Right hindlimb (tissue), 1 donor: ENCODE results near the gene GRM5.

Experiments used
- DNase-seq: peaks from one replicate; pipeline ENCODE4 v3.0.0-alpha.2; 2018

The GRM5 gene

DNA sequence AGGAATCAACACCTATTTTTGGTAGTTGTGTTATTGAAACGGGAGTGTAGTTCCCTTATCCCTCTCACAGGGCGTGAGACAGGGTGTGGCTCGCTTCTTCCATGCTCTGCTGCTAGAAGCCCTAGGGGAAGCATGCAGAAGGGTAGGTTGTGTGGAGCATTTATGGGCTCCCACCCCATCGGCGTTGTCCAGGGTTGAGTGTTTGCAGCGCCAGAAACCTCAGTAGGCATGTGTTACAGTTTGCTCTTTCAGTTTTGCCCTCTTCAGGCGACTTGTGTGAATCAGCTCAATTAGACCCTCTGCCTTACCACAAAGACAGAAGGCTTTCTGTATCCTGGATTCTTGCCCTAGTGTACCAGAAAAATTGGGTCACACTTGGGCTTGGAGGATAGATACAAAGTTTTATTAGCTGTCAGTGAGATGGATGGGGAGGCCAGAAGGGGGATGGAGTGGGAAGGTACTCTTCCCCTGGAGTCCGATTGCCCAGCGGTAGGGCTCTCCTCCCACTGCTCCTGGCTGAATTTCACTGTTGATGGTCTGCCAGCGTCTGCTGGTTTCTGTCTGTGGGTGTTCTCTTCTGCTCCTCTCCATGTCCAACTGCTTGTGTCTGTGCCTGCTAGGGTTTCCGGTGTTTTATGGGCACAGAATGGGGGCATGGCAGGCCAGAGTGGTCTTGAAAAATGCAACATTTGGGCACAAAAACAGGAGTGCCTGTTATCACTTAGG, 369.9 kb downstream of the GRM5 start:
- DNase-seq, result no peak

DNA sequence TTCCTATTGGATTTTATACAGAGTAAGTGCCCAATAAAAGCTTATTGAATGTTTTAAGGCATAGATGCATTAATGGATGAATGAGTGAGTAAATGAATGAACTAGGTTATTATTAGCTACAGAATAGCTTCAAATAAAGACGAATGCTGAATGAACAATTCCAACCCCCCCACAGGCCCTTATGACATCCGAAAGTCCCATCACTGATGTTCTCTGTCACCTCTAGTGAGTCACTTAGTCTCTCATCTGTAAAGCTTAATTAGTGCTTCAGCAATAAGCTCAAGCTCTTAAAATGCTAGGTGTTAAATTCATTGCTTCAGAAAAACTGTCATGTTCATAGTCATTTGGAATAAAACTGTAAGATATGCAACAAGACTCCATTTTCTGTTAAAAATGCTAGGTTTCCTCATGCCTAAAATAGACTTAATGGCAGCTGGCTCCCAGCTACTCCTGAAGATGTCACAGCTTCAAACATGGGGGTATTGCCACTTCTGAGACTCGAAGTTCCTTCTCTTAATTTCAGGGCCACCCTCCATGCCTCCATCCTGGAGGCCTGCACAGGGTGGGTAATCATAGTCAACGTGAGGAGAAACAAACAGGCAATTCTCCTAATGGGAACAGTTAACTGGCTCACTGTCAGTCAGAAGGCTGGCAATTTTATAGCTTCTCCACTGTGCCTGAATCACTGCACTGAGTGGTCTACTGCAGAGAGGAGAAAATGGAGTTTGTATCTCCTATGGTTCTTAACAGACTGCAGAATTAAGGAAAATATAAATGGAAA, 373.3 kb downstream of the GRM5 start:
- no peak for DNase-seq

DNA sequence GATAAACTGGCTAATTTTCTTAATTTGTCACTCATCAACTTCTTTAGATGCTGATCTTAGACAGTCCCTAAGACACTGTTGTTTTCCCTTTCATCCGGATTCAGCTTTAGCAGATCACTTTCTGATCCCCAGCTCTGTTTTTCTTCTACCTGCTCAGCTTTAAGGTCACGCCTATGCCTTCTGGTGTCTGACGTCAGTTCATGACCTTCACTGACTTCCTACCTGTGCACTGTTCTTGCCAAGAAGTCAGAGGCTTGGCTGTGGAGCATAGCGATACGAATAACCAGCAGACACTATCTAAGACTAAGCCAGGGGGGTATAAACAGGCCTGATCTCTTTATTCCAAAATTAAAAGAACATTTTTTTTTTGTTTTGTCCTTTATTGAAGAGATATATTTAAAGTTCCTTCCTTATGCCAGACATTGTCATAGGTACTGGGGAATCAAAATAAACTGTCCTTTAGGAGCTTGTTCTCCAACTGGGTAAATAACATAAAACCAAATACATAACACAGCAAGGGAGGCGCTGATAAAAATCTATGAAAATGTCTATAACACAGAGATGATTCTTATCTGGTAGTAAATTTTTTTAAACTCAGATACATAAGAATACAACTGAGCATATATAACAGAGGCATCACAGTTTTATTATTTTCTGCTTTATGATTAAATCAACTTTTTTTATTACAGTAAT, 376.1 kb downstream of the GRM5 start:
- no peak for DNase-seq

DNA sequence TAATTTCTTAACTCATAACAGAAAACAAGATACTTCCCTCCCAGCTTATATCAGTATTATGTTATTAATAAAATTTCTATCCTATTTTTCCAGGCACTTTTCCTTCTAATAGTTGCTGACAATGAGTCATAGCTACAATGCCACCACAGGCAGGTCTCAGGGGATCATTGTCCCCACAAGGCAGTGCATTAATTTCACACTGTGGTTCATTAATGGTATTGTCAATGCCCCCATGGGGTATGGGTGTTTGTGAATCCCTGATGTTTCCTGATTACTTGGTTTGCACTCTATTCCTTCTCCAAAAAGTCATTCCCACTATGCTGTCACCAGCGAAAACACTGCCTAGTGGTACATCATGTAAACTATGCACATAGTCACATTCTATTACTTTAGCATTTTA, 382.8 kb downstream of the GRM5 start:
- DNase-seq, result no peak

DNA sequence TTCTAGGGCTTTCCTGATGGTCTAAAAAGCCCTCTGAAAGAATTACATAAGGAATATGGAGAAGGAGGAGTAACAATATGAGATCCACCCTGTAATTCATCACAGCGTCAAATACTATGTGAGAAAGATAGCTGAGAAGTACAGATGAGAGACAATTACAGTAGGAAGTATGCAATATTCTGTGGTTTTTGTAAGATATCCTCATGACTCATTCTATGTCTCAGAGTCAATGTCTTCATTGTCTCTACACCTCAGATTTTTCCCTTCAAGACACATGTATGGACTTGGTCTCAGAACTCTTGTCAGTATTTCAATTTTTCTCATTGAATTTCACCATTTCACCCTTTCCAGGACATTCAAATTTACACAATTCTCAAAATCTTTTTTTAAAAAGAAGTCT, 385.0 kb downstream of the GRM5 start:
- DNase-seq, result no peak

DNA sequence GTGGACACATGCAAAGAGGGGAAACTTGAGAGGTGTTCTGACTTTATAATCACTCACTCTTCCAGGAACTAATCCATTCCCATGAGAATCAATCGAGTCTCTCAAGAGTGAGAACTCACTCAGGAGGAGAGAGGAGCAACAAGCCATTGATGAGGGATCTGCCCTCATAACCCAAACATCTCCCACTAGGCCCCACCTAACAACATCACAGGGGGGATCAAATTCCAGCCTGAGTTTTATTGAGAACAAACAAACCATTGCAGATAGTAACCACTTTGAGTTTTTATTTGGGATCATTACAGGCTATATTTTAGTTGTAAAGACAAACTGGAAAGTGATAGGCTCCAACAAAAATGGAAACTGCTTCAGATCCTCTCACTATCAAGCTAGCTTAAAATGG, 399.4 kb downstream of the GRM5 start:
- DNase-seq, result no peak

DNA sequence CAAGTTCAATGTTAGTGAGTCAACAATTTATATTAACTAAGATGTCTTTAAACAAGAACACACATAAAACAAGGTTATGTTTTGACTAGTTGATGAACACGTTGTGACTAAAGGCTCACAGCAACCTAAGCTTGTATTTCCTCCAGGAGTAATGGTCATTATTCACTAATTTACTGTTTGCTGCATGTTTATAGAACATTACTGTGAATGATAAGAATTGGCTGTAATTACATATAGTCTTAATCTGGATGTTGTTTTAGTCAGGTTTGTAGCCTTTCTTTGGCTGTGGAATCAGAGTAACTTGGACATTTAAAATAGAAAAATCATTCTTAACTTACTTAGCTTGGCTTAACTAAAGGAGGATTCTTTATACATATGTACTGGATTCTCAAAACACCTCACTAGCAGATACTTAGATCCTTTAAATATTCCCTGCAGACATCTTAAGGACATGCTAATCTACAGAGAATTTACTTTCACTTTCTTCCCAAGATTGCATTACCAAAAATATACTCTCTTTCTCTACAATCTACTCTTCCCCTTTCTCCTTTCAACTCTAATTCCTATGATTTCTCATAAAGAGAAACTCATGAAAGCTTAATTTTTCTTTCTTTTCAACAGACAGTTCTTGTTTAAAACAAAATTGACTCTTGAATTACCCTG, 408.6 kb downstream of the GRM5 start:
- no peak for DNase-seq

DNA sequence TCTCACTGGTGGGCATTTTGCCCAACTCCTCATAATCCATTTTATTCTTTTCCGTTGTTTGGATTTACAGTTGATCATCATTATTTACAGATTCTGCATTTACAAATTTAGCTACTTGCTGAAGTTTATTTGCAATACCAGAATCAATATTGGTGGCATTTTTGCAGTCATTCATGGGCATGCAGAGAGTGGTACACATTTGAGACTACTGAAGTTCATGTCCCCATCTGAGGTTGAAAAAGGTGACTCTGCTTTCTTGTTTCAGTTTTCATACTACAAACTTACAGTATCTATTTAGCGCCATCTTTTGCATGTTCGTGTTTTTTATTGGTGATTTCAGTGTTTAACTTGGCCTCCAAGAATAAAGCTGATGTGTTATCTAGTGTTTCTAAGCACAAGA, 409.5 kb downstream of the GRM5 start:
- no peak for DNase-seq

DNA sequence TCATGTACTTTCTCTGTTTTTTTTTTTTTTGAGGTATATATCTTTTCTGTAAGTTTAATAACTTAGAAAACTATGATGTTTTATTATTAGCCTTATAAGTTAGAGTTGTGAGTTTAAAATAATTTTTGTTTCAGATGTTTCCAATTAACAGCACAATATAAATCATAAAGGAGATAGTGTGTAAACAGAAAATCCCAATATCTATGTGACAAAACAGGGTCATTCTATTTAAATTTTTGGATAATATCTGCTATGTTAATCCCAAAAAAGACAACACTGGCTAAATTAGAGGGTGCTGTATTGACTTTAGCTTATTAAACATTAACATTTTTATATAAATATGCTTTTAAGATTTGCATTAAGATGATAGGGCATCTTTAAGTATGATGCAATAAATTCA, 410.1 kb downstream of the GRM5 start:
- no peak for DNase-seq

DNA sequence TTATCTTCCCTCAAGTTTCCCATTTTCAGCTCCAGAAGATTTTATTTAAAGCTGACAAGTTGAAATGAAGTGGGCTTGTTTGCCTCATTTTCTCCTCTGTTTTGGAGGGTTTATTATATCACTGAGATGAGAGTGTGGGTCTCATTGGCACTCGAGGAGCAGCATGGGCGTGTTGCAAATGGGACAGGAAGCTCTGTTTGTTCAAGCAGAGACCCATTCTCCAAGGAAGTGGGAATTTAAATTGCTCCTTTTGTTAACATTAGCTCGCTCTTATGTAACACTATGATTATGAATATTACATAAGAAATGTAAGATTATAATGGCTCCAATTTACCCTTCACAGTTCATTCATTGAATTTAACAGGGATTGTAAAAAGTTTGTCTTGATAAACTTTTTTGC, 410.6 kb downstream of the GRM5 start:
- DNase-seq, result no peak

DNA sequence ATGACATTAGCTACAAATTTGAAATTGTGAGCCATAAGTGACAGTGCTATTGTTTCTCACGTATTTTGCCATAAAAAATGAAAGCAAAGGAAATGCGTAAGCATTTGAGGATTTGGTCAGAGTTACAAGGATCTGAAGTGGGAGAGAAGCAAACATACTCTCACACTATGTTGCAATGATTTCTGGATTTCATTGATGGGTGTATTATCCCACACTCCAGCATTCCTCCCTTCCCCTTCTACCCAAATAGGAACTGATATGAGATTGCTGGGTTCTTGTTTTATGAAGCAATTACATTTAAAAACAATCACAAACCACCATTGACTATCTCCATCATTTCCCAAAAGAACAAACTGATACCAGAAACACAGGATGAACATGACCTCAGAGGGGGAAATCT, 414.2 kb downstream of the GRM5 start:
- DNase-seq, result no peak

DNA sequence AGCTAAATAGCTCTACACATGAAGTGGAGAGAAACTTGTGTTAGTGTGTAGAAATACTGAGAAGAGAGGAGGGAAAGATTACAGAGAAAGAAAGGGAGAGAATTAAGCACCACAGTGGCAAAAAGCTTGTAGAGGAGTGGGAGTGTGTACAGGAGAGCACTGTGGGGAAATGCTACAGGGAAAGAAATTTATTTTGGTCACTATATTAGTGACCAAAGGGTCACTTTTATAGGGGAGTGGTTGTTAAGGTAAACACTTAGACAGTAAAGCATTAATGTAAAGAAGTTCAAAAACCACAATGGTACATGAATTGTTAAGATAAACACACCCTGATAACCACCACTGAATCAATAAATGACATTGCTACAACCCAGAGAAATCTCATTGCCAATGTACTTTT, 421.1 kb downstream of the GRM5 start:
- DNase-seq, result no peak

DNA sequence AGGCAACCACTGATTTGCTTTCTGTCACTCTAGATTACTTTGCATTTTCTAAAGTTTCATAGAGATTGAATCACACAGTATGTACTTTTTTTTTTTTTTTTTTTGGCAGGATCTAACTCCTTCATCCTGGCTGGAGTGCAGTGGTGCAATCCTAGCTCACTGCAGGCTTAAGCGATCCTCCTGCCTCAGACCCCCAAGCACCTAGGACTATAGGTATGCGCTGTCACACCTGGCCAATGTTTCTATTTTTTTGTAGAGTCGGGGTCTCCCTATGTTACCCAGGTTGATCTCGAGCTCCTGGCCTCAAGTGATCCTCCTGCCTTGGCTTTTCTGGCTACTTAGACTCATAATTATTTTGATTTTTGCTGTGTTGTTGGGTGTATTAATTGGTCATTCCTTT, 433.6 kb downstream of the GRM5 start:
- no peak for DNase-seq

DNA sequence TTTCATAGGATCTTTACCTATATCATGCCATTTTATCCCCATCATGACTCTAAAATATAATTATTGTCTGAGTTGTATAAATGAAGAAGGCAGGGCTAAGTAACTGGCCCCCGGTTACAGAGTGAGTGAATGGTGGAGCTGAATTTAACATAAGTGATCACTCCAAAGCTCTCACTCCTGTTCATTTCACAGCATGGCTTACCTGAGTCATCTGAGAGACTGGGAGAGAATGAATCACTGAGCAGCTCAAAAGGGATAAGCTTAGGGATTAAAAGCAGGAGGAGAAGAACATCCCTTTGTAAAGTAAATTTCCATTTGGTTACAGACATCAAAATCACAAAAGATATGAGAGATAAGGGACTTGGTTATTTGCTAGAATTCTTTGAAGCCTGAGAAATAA, 434.3 kb downstream of the GRM5 start:
- DNase-seq, result no peak

DNA sequence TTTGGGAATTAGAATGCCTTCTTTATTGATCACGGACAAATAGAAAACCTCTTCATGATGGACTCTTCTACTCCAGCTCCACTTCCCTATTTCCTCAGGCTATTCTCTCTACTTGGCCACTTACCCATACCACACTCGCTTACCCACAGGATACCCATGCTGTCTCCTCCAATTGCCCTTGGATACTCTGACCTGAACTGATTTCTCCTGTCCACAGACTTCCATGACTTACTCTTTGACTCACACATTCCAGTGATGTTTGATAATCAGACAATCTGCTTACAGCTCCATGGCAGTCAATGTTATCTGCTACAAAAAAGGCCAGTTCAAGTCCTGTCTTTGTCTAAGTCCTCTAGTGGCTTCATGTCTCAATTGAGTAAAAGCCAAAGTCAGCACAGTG, 436.3 kb downstream of the GRM5 start:
- no peak for DNase-seq

DNA sequence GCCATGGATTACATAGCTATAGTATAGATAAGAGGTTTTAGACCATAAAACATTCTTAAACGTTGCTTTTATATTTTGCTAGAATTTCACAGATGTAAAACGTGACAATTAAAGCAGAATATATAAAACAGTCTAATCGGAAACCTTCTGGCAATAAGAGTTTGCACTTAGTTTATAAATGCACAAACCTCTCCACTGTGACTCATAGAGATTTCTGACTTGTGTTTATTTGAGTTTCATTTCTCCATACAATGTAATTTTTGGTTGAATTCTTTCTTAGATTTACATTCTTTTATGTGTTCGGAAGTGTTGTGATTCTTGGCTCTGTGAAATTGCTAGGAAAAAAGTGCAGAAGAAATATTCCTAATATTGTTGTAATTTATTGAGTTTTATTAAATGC, 439.6 kb downstream of the GRM5 start:
- DNase-seq, result no peak

DNA sequence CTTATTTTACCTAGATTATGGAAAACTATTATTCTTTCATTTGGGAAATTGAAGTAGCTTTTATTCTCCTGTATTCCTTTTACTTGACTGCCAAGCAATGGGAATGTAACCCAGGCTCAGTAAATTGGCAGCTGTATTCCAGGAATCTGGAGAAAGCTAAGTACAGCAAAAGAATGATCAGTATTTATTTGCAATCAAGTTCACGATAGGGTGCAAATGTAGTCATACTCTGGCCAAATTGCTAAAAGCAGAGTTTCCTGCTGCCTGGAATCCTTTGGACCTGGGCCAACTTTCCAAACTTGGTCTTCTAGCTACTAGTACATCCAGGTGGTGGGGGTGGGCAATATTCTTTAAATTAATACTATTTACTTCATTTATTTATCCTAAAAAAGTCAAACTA, 442.3 kb downstream of the GRM5 start:
- DNase-seq, result no peak

DNA sequence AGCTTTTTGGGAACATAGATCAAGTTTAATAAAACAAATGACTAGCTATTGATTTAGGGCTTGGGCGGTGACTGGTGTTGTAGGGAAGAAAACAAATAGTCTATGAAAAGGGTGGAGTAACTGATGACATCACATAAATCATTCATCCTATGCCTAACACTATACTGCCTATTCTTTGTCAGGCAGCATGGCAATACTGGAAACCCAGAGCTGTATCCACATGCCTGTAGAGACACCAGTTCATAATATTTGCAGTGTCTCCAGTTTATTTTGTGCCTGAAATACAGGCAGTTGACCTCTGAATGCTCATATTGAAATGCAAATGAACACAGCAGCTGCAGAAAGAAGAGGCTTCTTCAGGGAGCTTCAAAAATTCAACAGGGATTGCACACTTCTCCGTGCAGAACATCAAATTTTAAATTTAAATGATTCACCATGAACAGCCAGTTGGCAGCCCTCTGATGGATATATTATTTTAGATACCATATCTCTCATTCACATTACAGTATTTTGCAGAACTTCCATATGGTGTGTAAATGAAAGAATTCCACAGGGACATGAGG, 445.1 kb downstream of the GRM5 start:
- DNase-seq, result no peak

DNA sequence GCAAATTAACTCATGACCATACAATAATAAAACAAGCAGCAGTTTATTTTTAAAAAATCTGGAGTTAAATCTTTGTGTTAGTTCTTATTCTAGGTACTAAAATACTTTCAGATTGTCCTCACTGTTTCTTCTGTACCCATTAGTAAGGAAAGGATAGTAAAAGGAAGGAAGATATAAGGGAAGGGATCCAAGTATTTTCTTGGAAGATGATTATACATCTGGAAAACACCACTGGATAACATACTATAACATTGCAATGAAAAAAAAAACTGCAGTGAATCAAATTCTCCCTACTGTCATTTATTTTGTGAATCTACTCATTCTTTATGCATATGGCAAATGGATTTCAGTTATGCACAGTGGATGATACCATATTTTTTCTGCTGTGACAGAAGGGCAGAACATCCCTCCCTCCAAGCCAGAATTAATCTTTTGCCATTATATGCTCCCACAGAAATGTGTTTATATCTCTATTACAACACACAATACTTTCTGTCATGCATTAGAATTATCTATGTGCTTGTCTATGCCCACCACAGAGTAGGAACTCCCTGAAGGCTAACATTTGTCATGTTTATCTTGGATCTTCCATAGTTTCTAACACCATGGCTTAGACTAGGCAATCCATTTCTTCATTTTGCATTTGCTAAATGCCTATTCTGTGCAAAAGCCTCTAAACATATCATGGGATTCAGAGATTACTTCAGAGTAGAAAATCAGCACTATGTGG, 446.0 kb downstream of the GRM5 start:
- no peak for DNase-seq

DNA sequence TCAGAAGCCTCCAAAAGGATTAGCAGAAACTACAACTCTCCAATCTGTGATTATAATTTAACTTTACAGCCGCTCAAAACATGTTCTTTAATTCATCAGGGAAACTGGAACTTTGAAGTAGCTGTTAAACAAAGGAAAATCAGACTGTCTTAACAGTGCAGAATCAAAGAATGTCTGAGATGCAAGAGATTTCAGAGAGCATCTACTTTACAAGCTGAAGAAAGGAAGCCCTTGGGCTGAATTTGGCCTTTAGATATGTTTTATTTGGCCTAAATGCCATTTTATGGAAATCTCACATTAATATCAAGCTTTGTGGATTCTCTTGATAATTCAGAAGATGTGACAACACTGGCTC, 446.7 kb downstream of the GRM5 start:
- DNase-seq, result no peak

DNA sequence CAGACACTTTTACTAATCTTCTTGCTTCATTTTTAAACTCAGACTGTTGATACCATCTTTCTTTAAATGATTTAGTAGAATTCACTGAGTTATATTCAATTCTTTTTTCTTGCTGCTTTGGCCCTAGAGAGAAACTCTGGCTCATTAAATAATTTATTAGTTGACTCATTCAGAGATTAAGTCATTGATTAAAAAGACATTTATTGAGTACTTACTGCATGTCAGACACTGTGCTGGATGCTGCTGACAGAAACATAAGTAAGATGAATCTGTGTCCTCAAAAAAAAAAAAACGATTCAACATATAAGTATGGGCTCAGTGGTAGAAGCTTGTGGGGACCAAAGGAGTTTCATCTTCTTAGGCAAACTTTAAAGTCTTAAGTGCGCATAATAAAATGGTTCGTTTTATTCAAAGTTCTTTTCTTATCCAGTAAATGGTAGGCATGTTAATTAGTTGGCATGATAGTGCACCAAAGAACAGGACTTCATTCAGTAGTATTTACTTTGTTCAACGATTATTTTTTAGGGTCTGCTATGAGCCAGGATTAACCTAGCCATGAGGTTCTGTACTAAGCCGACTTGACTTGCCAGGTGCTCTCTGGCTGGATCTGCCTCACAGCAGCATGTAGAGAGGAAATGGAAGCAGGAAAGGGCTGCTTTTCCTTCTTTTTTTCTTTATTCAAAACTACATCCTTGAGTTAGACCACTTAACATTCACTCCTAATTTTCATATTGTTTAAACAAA, 447.3 kb downstream of the GRM5 start:
- no peak for DNase-seq

DNA sequence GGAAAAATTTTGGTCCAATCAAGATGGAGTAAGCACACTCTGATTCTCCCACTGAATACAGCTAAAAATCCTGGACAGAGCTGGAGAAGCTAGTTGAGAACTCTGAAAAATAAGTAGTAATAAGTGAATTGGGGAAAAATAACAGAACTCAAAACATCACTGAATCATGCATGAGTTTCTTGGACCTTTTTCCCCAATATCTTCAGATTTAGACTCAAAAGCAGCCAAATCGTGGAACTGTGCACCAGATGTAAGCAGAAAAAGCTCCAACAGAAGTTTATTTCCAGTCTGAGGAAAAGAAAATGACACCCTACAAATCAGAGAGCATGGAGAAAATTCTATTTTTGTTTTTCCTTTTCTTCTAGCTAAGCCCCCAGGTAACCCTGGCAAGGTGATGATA, 448.6 kb downstream of the GRM5 start:
- no peak for DNase-seq
